Left ventricle myocardium inferior (tissue), 1 donor: ENCODE results near the gene IRF8. TPM values are rescaled to one million over a fixed set of nuclear protein-coding genes. Genes with fewer than 3 reads are reported as not detected.
A peak's percentile ranks its signal among the peaks of the same experiment; 100 is the strongest.

Source experiments
- DNase-seq: peaks from one replicate; pipeline ENCODE4 v3.0.0-alpha.2; 2020
- H3K27ac ChIP-seq: fragments of 200-600 bp; replicated peaks from 2 replicates; pipeline ENCODE4 v1.8.0; 2021
- H3K27me3 ChIP-seq: fragments of 200-600 bp; 2 replicates; pipeline ENCODE4 v1.8.0; 2021; ENCODE audit warnings: low read depth
- H3K36me3 ChIP-seq: fragments of 200-600 bp; 2 replicates; pipeline ENCODE4 v1.8.0; 2021
- H3K4me1 ChIP-seq: fragments of 200-600 bp; 2 replicates; pipeline ENCODE4 v1.8.0; 2021
- H3K4me3 ChIP-seq: fragments of 200-600 bp; 2 replicates; pipeline ENCODE4 v1.8.0; 2021; ENCODE audit warnings: mild to moderate bottlenecking, moderate library complexity
- H3K9me3 ChIP-seq: fragments of 200-600 bp; replicated peaks from 2 replicates; pipeline ENCODE4 v1.8.0; 2021
- intact Hi-C: fragments of 100-400 bp; cut with micrococcal nuclease; formaldehyde crosslinking; loops from one replicate; pipeline ENCODE4 v1.11.0; 2022
- long read RNA-seq: library from polyadenylated mRNA; unstranded; transcript quantifications from one replicate; pipeline ENCODE4 v2.0.0, GENCODE V29; 2021
- total RNA-seq: library from RNA; stranded (reverse); fragmentation: NEBNext Ultra II Directional; extraction: Animal tissue kit (Norgen Biotek cat#: 25700); gene quantifications from one replicate; pipeline ENCODE4 v1.2.1, GENCODE V29; 2021
- TF ChIP-seq, protein P1 (sequence below): fragments of 200-600 bp; IDR thresholded peaks from 2 replicates; pipeline ENCODE4 v1.8.0; 2021; ENCODE audit warnings: antibody characterized with exemption, mild to moderate bottlenecking, borderline replicate concordance
- donor health status: DM: no; HTN: yes; CAD: no; lungs with severe emphysema.

The IRF8 gene, protein sequence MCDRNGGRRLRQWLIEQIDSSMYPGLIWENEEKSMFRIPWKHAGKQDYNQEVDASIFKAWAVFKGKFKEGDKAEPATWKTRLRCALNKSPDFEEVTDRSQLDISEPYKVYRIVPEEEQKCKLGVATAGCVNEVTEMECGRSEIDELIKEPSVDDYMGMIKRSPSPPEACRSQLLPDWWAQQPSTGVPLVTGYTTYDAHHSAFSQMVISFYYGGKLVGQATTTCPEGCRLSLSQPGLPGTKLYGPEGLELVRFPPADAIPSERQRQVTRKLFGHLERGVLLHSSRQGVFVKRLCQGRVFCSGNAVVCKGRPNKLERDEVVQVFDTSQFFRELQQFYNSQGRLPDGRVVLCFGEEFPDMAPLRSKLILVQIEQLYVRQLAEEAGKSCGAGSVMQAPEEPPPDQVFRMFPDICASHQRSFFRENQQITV
- total RNA-seq: 2.7 TPM
- long read RNA-seq, partial matches to known transcripts: 0 of 4 reads
- long read RNA-seq, other reads (novel, unspliced or antisense): 2 of 4 reads

DNA sequence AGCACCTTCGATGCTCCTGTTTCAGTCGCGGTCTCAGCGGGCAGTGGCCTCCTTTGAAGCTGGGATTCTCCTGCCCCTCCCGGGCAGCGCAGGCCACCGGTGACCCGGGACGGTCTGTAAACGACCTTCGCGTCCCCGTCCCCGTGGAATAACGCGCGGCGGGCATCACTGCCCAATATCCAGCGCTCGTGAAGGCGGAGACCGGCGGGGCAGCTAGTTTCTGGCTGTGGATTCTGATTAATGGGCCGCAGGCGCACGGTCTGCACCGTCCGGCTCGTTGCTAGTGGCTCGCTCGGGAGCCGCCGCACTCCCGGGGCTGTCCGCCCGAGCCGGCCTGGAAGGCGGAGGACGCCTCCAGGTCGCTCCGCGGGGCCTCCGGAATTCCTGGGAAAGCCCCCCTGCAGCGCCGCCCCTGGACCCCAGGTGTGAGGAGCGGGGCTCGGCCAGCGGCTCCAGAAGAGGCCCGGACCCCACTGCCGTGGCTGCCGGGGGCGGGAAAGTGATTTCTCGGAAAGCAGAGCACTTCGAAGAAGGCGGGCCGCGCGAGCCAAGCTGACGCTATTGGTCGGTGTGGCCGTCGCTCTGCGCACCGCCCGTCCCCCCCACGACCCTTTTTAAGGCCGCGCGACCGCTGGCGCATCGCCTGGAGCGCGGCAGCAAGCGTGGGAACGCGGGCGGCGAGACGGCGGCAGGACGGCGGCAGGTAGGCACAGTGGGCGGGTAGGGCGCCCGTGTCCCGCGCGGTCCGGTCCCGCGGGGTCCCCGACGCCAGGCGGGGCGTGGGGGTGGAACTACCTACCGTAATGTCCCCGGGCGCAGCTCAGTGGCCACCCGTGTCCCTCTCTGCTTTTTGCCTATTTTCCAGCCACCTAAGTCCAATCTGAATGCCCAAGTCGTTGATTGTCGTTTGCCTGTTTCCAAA lies at the start of gene IRF8:
Gene IRF8 (plus strand): TSS at position 642 of the 922 bp plus-strand sequence. CDS start 3,854 bp downstream, outside the sequence.
- peaks cover 99% of the 10 kb centered on the region for H3K27me3 ChIP-seq
- peak; percentile 73 for DNase-seq
- peaks cover 16% of the 10 kb centered on the region for H3K4me1 ChIP-seq
- H3K4me3 ChIP-seq: peak within 1 kb of the TSS; percentile 71
- H3K9me3 ChIP-seq: no peaks in the 10 kb centered on the region
- H3K36me3 ChIP-seq: no peaks in the 10 kb centered on the region
- H3K27ac ChIP-seq: peak within 1 kb of the TSS; percentile 44
- TF ChIP-seq, protein P1, sequence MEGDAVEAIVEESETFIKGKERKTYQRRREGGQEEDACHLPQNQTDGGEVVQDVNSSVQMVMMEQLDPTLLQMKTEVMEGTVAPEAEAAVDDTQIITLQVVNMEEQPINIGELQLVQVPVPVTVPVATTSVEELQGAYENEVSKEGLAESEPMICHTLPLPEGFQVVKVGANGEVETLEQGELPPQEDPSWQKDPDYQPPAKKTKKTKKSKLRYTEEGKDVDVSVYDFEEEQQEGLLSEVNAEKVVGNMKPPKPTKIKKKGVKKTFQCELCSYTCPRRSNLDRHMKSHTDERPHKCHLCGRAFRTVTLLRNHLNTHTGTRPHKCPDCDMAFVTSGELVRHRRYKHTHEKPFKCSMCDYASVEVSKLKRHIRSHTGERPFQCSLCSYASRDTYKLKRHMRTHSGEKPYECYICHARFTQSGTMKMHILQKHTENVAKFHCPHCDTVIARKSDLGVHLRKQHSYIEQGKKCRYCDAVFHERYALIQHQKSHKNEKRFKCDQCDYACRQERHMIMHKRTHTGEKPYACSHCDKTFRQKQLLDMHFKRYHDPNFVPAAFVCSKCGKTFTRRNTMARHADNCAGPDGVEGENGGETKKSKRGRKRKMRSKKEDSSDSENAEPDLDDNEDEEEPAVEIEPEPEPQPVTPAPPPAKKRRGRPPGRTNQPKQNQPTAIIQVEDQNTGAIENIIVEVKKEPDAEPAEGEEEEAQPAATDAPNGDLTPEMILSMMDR: no peak
- intact Hi-C loops: no loop called here

DNA sequence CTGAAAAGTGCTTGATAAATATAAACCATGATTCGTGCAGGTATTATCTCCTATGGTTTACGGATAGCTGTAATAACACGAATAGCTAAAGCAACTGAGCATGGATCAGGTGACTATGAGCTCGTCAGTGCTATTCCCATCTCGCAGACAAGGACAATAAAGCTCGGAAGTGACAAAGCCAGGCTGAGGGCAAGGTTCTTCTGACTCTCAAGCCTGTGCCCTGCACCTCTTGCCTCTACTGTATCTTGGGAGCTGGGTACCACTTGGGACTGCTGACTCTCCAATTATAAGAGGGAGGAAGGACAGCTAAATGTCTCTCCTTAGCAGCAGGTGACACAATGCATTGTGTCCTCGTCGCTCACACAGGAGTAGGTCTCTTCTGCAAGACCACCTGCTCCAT lies 49.6 kb upstream of the IRF8 start:
- H3K9me3 ChIP-seq: no peaks in the 10 kb centered on the region
- TF ChIP-seq, protein P1: no peak
- no peaks in the 10 kb centered on the region for H3K4me1 ChIP-seq
- peaks cover 88% of the 10 kb centered on the region for H3K27me3 ChIP-seq
- H3K27ac ChIP-seq: no peak overlapping the region
- no peak overlapping the region for H3K4me3 ChIP-seq
- intact Hi-C loops: no loop called here
- DNase-seq: no peak
- H3K36me3 ChIP-seq: no peaks in the 10 kb centered on the region

DNA sequence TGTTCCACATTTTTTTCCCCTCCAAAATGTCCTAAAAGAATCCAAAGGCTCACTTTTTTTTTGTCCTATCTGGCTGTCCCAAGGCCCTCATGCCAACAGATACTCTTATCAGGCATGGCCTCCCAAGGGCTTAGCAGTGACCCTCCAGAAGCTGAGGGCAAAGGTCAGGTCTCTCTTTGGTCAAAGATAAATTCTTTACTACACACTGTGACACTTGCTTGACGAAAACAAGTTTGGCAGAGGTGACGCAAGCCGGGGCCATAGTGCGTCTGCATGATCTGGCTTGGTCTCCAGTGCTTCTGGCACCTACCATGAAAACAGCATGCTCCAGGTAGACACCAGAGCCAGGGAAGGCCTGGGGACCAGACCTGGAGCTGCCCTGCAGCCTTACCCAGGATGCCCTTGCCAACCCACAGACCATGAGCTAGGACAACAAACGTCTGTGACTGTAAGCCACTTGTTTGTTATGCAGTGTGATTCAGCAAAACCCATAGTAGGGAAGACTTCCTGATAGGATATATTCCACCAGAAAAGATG lies 48.5 kb upstream of the IRF8 start:
- no peak for DNase-seq
- H3K36me3 ChIP-seq: no peaks in the 10 kb centered on the region
- H3K27ac ChIP-seq: no peak overlapping the region
- H3K4me1 ChIP-seq: no peaks in the 10 kb centered on the region
- no peak overlapping the region for H3K4me3 ChIP-seq
- TF ChIP-seq, protein P1: no peak
- H3K9me3 ChIP-seq: peaks cover 7% of the 10 kb centered on the region
- intact Hi-C loops: no loop called here
- peaks cover 86% of the 10 kb centered on the region for H3K27me3 ChIP-seq

DNA sequence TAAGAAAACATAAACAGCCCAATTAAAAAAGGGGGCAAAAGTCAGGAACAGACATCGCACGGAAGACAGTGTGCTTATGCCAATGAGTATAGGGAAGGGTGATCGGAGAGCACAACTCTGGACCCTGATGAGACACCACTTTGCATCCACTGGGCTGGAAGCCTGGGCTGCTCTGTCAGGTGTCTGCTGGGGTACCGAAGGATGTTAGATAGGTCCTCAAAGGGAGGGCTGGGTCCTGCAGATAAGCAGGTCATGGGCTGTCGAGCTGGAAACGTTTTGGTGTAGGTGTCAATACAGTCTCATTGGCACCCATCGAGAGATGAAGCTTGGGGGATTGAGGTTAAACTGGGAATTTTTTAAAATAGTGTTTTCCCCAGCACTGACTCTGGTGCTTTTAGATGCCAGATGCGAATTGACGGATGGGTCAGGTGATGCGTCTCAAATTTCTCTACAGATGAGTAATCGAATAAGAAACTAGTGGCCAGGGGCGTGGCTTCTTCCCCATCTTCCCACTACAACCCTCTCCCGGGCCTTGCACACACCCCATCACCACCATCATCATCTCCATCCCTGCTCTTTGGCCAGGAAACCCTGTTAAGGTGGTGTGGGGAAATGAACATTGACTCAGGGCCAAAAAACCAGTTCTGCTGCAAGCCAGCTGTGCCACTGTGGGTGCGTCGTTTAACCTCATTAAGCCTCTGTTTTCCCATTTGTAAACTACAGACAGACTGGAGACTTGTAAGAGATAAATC lies 47.8 kb upstream of the IRF8 start:
- Histone ChIP-seq H3K4me1 (no peaks in the 10 kb centered on the region), H3K4me3 (no peak overlapping the region), H3K27me3 (peaks cover 89% of the 10 kb centered on the region), H3K27ac (no peak overlapping the region), H3K36me3 (no peaks in the 10 kb centered on the region), H3K9me3 (peaks cover 7% of the 10 kb centered on the region)
- intact Hi-C loops: no loop called here
- TF ChIP-seq, protein P1: no peak
- DNase-seq: no peak
